ENCODE data around the gene ARL15. TPM values are rescaled to one million over a fixed set of nuclear protein-coding genes. Genes with fewer than 3 reads are reported as not detected.

The ARL15 gene
- total and polyA plus RNA-seq, 2 donors (not counting 3 experiments of a cell fraction or from before 2014, with no cell fraction given): 11.9 to 24.4 TPM

GRCh38 chr5:54305737-54306136, 4.6 kb downstream of the ARL15 start:
- ChIA-PET POLR2A (no interaction called here), CTCF (interaction anchor here (1.0 kb wide), 1 partner anchor 62 kb away, joined by 3 read pairs; no protein-coding TSS in a partner anchor)
- H3K27ac ChIP-seq (ENCODE audit: insufficient read depth, low read depth, low read length): no peak overlapping the region
- H2AFZ ChIP-seq (ENCODE audit: low read depth, low read length): no peak overlapping the region
- BruUV-seq (replicated peaks): no TSS peak
- H3K9ac ChIP-seq (replicated peaks; ENCODE audit: extremely low read depth, insufficient read depth, low read length): no peak overlapping the region
- FAIRE-seq (no peak), DNase-seq (ENCODE audit: low read depth, low spot score) (no peak)
- H3K9me3 ChIP-seq (replicated peaks; ENCODE audit: control insufficient read depth, insufficient read depth, low read length): no peaks in the 10 kb centered on the region
- H3K9me1 ChIP-seq (replicated peaks; ENCODE audit: control insufficient read depth, extremely low read depth, insufficient read depth, low read length): no peaks in the 10 kb centered on the region
- H3K4me2 ChIP-seq (ENCODE audit: insufficient read depth, low read length): no peak overlapping the region
- H3K79me2 ChIP-seq (ENCODE audit: control insufficient read depth, insufficient read depth, low read length): peaks cover 2% of the 10 kb centered on the region
- H3K4me1 ChIP-seq (ENCODE audit: control insufficient read depth, extremely low read depth, insufficient read depth, low read length): peaks cover 14% of the 10 kb centered on the region
- intact Hi-C loops (cut with micrococcal nuclease): no loop called here
- TF ChIP-seq JUN (IDR thresholded peaks at IDR 0.05; ENCODE audit: borderline replicate concordance, insufficient read depth, insufficient read length, low read depth): no peak
- no peak for TF ChIP-seq GATA2 (IDR thresholded peaks at IDR 0.05; ENCODE audit: insufficient read depth, insufficient read length, low read depth, low read length)
- TF ChIP-seq POLR2A (IDR thresholded peaks at IDR 0.05; ENCODE audit: low read depth, low read length): no peak
- no peak for TF ChIP-seq POLR2AphosphoS5 (IDR thresholded peaks at IDR 0.05; ENCODE audit: insufficient read depth, low read depth, low read length)
- TF ChIP-seq MAX (IDR thresholded peaks at IDR 0.05; ENCODE audit: insufficient read depth, insufficient read length): no peak
- dilution Hi-C loops (cut with MboI; ENCODE audit: extremely low pct_ligation_motif_present, low sequenced_read_pairs): no loop called here
- no peaks in the 10 kb centered on the region for H3K27me3 ChIP-seq (ENCODE audit: control insufficient read depth in 2 of 2, insufficient read depth in 2 of 2, low read length in 2 of 2)
- H4K20me1 ChIP-seq (replicated peaks; ENCODE audit: control insufficient read depth, extremely low read depth, insufficient read depth, low read length): no peaks in the 10 kb centered on the region
- no peak overlapping the region for H3K4me3 ChIP-seq (replicated peaks in 1 of 3; ENCODE audit: insufficient read depth in 1 of 3, low read depth in 1 of 3, low read length in 3 of 3)
- H3K36me3 ChIP-seq (ENCODE audit: control insufficient read depth in 2 of 2, extremely low read depth in 1 of 2, insufficient read depth in 2 of 2, low read length in 2 of 2): no peaks in the 10 kb centered on the region

DNA sequence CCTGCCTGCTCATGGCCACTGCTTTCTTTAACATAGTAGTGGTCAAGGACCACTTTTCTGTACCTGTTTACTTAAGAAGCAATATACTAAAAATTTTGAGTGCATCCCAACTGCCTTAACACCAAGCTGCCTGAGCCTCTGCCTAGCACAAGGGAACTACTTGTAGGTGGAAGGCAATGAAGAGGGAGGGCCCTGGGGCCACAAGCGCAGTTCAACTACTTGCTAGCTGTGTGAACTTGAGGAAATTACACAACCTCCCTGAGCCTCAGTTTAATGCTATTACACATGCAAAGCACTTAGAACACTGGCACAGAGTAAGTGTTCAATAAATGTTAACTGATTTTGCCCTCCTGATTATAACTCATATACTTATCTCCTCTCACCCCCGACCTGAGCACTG, 6.3 kb downstream of the ARL15 start:
- no peaks in the 10 kb centered on the region for H4K20me1 ChIP-seq (replicated peaks; ENCODE audit: control insufficient read depth, extremely low read depth, insufficient read depth, low read length)
- no TSS peak for BruUV-seq (replicated peaks)
- intact Hi-C loops (cut with micrococcal nuclease) (no loop called here), dilution Hi-C loops (cut with MboI; ENCODE audit: extremely low pct_ligation_motif_present, low sequenced_read_pairs) (no loop called here)
- POLR2A ChIA-PET: no interaction called here
- H3K4me2 ChIP-seq (ENCODE audit: insufficient read depth, low read length): no peak overlapping the region
- H3K79me2 ChIP-seq (ENCODE audit: control insufficient read depth, insufficient read depth, low read length): peaks cover 2% of the 10 kb centered on the region
- TF ChIP-seq POLR2AphosphoS5 (IDR thresholded peaks at IDR 0.05; ENCODE audit: insufficient read depth, low read depth, low read length): no peak
- TF ChIP-seq MAX (IDR thresholded peaks at IDR 0.05; ENCODE audit: insufficient read depth, insufficient read length): no peak
- no peak for TF ChIP-seq EZH2 (IDR thresholded peaks at IDR 0.05; ENCODE audit: borderline replicate concordance, low read depth, low read length, severe bottlenecking)
- TF ChIP-seq JUN (IDR thresholded peaks at IDR 0.05; ENCODE audit: borderline replicate concordance, insufficient read depth, insufficient read length, low read depth): no peak
- TF ChIP-seq FOS (IDR thresholded peaks at IDR 0.05; ENCODE audit: borderline replicate concordance, insufficient read depth, low read length): no peak
- no peak for TF ChIP-seq POLR2A (IDR thresholded peaks at IDR 0.05; ENCODE audit: low read depth, low read length)
- TF ChIP-seq CTCF (IDR thresholded peaks at IDR 0.05; ENCODE audit: extremely low read depth in 1 of 2, insufficient read depth in 1 of 2, low read depth in 1 of 2, low read length in 2 of 2): no peak
- no peak for TF ChIP-seq GATA2 (IDR thresholded peaks at IDR 0.05; ENCODE audit: insufficient read depth, insufficient read length, low read depth, low read length)
- TF ChIP-seq MYC (IDR thresholded peaks at IDR 0.05; ENCODE audit: low read depth, low read length): no peak
- CTCF ChIA-PET: no interaction called here
- no peaks in the 10 kb centered on the region for H3K36me3 ChIP-seq (ENCODE audit: control insufficient read depth in 2 of 2, extremely low read depth in 1 of 2, insufficient read depth in 2 of 2, low read length in 2 of 2)
- no peak for FAIRE-seq
- H3K27me3 ChIP-seq (ENCODE audit: control insufficient read depth in 2 of 2, insufficient read depth in 2 of 2, low read length in 2 of 2): no peaks in the 10 kb centered on the region
- no peaks in the 10 kb centered on the region for H3K9me3 ChIP-seq (replicated peaks; ENCODE audit: control insufficient read depth, insufficient read depth, low read length)
- peaks cover 6% of the 10 kb centered on the region for H3K4me1 ChIP-seq (ENCODE audit: control insufficient read depth, extremely low read depth, insufficient read depth, low read length)
- H3K9me1 ChIP-seq (replicated peaks; ENCODE audit: control insufficient read depth, extremely low read depth, insufficient read depth, low read length): no peaks in the 10 kb centered on the region
- H3K27ac ChIP-seq (ENCODE audit: insufficient read depth, low read depth, low read length): no peak overlapping the region
- no peak for DNase-seq (ENCODE audit: low read depth, low spot score)
- no peak overlapping the region for H2AFZ ChIP-seq (ENCODE audit: low read depth, low read length)
- no peak overlapping the region for H3K9ac ChIP-seq (replicated peaks; ENCODE audit: extremely low read depth, insufficient read depth, low read length)
- no peak overlapping the region for H3K4me3 ChIP-seq (replicated peaks in 1 of 3; ENCODE audit: insufficient read depth in 1 of 3, low read depth in 1 of 3, low read length in 3 of 3)

All from endothelial cell of umbilical vein (primary cell).